Measurements from ENCODE around the gene TSPAN32.

Gene TSPAN32

GRCh38 chr11:2264366-2265053 lies 37.3 kb upstream of the TSPAN32 start:
- ATAC-seq, result no peak
- TF ChIP-seq ESRRG (CRISPR knock-in tag; IDR thresholded peaks at IDR 0.05) (no peak), ZNF8 (CRISPR knock-in tag; IDR thresholded peaks at IDR 0.05) (no peak)

GRCh38 chr11:2265396-2265795 lies 36.4 kb upstream of the TSPAN32 start:
- TF ChIP-seq GLIS3 (CRISPR knock-in tag; IDR thresholded peaks at IDR 0.05) (no peak), ARNTL (CRISPR knock-in tag; IDR thresholded peaks at IDR 0.05; ENCODE audit: borderline replicate concordance, low read depth) (no peak), ZFP3 (CRISPR knock-in tag; IDR thresholded peaks at IDR 0.05) (no peak), ZNF8 (CRISPR knock-in tag; IDR thresholded peaks at IDR 0.05) (no peak), ZFP30 (CRISPR knock-in tag; IDR thresholded peaks at IDR 0.05) (no peak), TCF4 (CRISPR knock-in tag; IDR thresholded peaks at IDR 0.05; ENCODE audit: borderline replicate concordance) (no peak), TOX (CRISPR knock-in tag; IDR thresholded peaks at IDR 0.05; ENCODE audit: borderline replicate concordance) (no peak), TSHZ2 (CRISPR knock-in tag; IDR thresholded peaks at IDR 0.05) (no peak), ISL1 (CRISPR knock-in tag; IDR thresholded peaks at IDR 0.05) (no peak), ZNF565 (CRISPR knock-in tag; conservative IDR thresholded peaks at IDR 0.05; ENCODE audit: low read depth) (no peak), ZC3H10 (CRISPR knock-in tag; IDR thresholded peaks at IDR 0.05) (no peak), ESRRG (CRISPR knock-in tag; IDR thresholded peaks at IDR 0.05) (no peak)
- TF ChIP-seq, protein P1, sequence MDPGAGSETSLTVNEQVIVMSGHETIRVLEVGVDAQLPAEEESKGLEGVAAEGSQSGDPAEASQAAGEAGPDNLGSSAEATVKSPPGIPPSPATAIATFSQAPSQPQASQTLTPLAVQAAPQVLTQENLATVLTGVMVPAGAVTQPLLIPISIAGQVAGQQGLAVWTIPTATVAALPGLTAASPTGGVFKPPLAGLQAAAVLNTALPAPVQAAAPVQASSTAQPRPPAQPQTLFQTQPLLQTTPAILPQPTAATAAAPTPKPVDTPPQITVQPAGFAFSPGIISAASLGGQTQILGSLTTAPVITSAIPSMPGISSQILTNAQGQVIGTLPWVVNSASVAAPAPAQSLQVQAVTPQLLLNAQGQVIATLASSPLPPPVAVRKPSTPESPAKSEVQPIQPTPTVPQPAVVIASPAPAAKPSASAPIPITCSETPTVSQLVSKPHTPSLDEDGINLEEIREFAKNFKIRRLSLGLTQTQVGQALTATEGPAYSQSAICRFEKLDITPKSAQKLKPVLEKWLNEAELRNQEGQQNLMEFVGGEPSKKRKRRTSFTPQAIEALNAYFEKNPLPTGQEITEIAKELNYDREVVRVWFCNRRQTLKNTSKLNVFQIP (CRISPR knock-in tag; IDR thresholded peaks at IDR 0.05; ENCODE audit: borderline replicate concordance, low read depth), result no peak
- no peak for ATAC-seq

GRCh38 chr11:2265854-2266585 lies 35.8 kb upstream of the TSPAN32 start:
- TF ChIP-seq, protein P2, sequence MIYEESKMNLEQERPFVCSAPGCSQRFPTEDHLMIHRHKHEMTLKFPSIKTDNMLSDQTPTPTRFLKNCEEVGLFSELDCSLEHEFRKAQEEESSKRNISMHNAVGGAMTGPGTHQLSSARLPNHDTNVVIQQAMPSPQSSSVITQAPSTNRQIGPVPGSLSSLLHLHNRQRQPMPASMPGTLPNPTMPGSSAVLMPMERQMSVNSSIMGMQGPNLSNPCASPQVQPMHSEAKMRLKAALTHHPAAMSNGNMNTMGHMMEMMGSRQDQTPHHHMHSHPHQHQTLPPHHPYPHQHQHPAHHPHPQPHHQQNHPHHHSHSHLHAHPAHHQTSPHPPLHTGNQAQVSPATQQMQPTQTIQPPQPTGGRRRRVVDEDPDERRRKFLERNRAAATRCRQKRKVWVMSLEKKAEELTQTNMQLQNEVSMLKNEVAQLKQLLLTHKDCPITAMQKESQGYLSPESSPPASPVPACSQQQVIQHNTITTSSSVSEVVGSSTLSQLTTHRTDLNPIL (CRISPR knock-in tag; IDR thresholded peaks at IDR 0.05; ENCODE audit: low read depth), result no peak
- TF ChIP-seq ZFP30 (CRISPR knock-in tag; IDR thresholded peaks at IDR 0.05), result no peak
- TF ChIP-seq ZNF70 (CRISPR knock-in tag; IDR thresholded peaks at IDR 0.05), result no peak
- no peak for TF ChIP-seq CSDC2 (CRISPR knock-in tag; IDR thresholded peaks at IDR 0.05)
- TF ChIP-seq SNAI2 (CRISPR knock-in tag; IDR thresholded peaks at IDR 0.05), result no peak
- TF ChIP-seq ESRRG (CRISPR knock-in tag; IDR thresholded peaks at IDR 0.05), result no peak
- no peak for TF ChIP-seq TSHZ2 (CRISPR knock-in tag; IDR thresholded peaks at IDR 0.05)
- no peak for TF ChIP-seq ZFP3 (CRISPR knock-in tag; IDR thresholded peaks at IDR 0.05)
- TF ChIP-seq ZNF8 (CRISPR knock-in tag; IDR thresholded peaks at IDR 0.05), result no peak
- TF ChIP-seq PPARA (CRISPR knock-in tag; IDR thresholded peaks at IDR 0.05; ENCODE audit: borderline replicate concordance), result no peak
- no peak for TF ChIP-seq TCF4 (CRISPR knock-in tag; IDR thresholded peaks at IDR 0.05; ENCODE audit: borderline replicate concordance)
- no peak for TF ChIP-seq ARNTL (CRISPR knock-in tag; IDR thresholded peaks at IDR 0.05; ENCODE audit: borderline replicate concordance, low read depth)
- no peak for TF ChIP-seq PATZ1 (CRISPR knock-in tag; IDR thresholded peaks at IDR 0.05; ENCODE audit: borderline replicate concordance)
- no peak for ATAC-seq

Measured in SK-N-SH treated with all-trans-retinoic acid at 6 μM for 48 hours (cell line).